ENCODE measurements around the gene CCNB2. TPM values are rescaled to one million over a fixed set of nuclear protein-coding genes. Genes with fewer than 3 reads are reported as not detected.
"Not testable (repeated sequence)": the region's sequence is repeated elsewhere in the genome, so short reads cannot be mapped to it uniquely, and the experiment has no call there.

CCNB2 gene
- total and polyA plus RNA-seq, 4 donors = 1.5 to 5.1 (median 2.2) TPM

GRCh38 chr15:59158701-59159034, 53.7 kb downstream of the CCNB2 start:
- Histone ChIP-seq H3K4me3 (no peak overlapping the region), H3K9me3 (ENCODE audit: control insufficient read depth in 4 of 4, insufficient read depth in 3 of 4, low read length in 3 of 4) (no peaks in the 10 kb centered on the region), H3K4me1 (ENCODE audit: control insufficient read depth in 5 of 5, insufficient read depth in 5 of 5, low read length in 5 of 5) (peaks cover 0 to 11% (median 0%) of the 10 kb centered on the region in 5 donors), H3K27ac (ENCODE audit: low read depth in 1 of 2, low read length in 1 of 2) (no peak overlapping the region), H3K9ac (ENCODE audit: insufficient read depth in 1 of 2, low read length in 2 of 2) (no peak overlapping the region), H3K36me3 (ENCODE audit: control insufficient read depth in 4 of 4, insufficient read depth in 4 of 4, low read length in 4 of 4) (peaks cover 0 to 24% (median 7%) of the 10 kb centered on the region in 4 donors), H3K27me3 (ENCODE audit: control insufficient read depth in 3 of 3, insufficient read depth in 3 of 3, low read length in 2 of 3) (no peaks in the 10 kb centered on the region)
- ATAC-seq (ENCODE audit: insufficient read depth, low FRiP score) (no peak), DNase-seq (peak; percentile 40 to 77 (median 63))
- WGBS, 2 donors = 71 to 77% methylated on average over 7 of the region's 7 CpGs
- no peak for TF ChIP-seq CTCF (IDR thresholded peaks at IDR 0.05; ENCODE audit: control extremely low read depth, extremely low read depth)

GRCh38 chr15:59159210-59159609, 54.3 kb downstream of the CCNB2 start:
- H3K9ac ChIP-seq (ENCODE audit: insufficient read depth in 1 of 2, low read length in 2 of 2) = no peak overlapping the region

DNA sequence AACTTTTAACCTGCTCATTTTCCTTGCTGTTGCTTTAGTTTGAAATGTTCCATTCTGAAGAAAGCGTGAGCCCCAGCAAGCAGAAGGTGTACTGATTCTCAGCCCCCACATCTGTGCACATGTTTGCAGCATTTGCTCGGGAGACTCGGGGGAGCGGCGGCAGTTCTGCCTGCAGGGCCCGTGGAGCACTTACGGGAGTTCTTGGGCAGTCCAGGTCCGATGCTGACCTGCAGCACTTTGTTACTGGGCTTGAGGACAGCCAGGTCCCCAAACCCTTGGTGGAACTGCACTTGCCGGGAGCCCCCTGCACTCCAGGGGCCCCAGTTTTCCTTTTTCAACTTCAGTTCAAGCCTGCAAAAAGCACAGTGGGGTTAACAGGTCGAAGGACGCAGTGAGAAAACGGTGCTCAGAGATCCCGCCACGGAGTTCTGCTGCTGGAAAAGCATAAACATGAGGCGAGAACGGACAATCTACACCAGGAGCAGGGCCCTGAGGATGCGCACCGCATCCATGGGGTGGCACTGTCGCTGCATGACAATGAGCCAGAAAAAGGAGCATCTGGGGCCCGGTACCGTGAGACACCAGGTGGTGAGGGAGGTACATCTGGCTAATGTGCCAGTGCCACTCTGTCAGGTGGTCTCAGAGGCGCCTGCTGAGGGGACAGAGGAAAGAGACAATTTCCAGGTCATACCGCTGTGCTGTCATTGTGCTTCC, 56.1 kb downstream of the CCNB2 start:
- Histone ChIP-seq H3K9me3 (ENCODE audit: control insufficient read depth in 4 of 4, insufficient read depth in 3 of 4, low read length in 3 of 4) (no peaks in the 10 kb centered on the region), H3K27ac (ENCODE audit: low read depth in 1 of 2, low read length in 1 of 2) (no peak overlapping the region), H3K4me1 (ENCODE audit: control insufficient read depth in 5 of 5, insufficient read depth in 5 of 5, low read length in 5 of 5) (peaks cover 0 to 11% (median 0%) of the 10 kb centered on the region in 5 donors), H3K4me3 (no peak overlapping the region), H3K36me3 (ENCODE audit: control insufficient read depth in 4 of 4, insufficient read depth in 4 of 4, low read length in 4 of 4) (peaks cover 0 to 21% (median 2%) of the 10 kb centered on the region in 4 donors), H3K27me3 (ENCODE audit: control insufficient read depth in 3 of 3, insufficient read depth in 3 of 3, low read length in 2 of 3) (no peaks in the 10 kb centered on the region), H3K9ac (ENCODE audit: insufficient read depth in 1 of 2, low read length in 2 of 2) (no peak overlapping the region)
- no peak for TF ChIP-seq CTCF (IDR thresholded peaks at IDR 0.05; ENCODE audit: control extremely low read depth, extremely low read depth)
- 85 to 93% methylated on average over 23 of the region's 23 CpGs for WGBS, 2 donors
- DNase-seq (no peak), ATAC-seq (ENCODE audit: insufficient read depth, low FRiP score) (no peak)

More at GRCh38 chr15:59159210-59159609, 54.3 kb downstream of the CCNB2 start:
- Histone ChIP-seq H3K9me3 (ENCODE audit: control insufficient read depth in 4 of 4, insufficient read depth in 3 of 4, low read length in 3 of 4) (no peaks in the 10 kb centered on the region), H3K36me3 (ENCODE audit: control insufficient read depth in 4 of 4, insufficient read depth in 4 of 4, low read length in 4 of 4) (peaks cover 0 to 24% (median 7%) of the 10 kb centered on the region in 4 donors), H3K27ac (ENCODE audit: low read depth in 1 of 2, low read length in 1 of 2) (peak overlapping the region in 1 of 2 donors; percentile 13), H3K4me3 (no peak overlapping the region), H3K27me3 (ENCODE audit: control insufficient read depth in 3 of 3, insufficient read depth in 3 of 3, low read length in 2 of 3) (no peaks in the 10 kb centered on the region), H3K4me1 (ENCODE audit: control insufficient read depth in 5 of 5, insufficient read depth in 5 of 5, low read length in 5 of 5) (peaks cover 0 to 11% (median 0%) of the 10 kb centered on the region in 5 donors)
- ATAC-seq (ENCODE audit: insufficient read depth, low FRiP score) = no peak
- no peak for DNase-seq
- no peak for TF ChIP-seq CTCF (IDR thresholded peaks at IDR 0.05; ENCODE audit: control extremely low read depth, extremely low read depth)
- 48 to 69% methylated on average over 8 to 9 of the region's 9 CpGs for WGBS, 2 donors

- H3K27ac ChIP-seq (ENCODE audit: low read depth in 1 of 2, low read length in 1 of 2); H3K9me3 ChIP-seq (ENCODE audit: control insufficient read depth in 4 of 4, insufficient read depth in 3 of 4, low read length in 3 of 4); H3K27me3 ChIP-seq (ENCODE audit: control insufficient read depth in 3 of 3, insufficient read depth in 3 of 3, low read length in 2 of 3); DNase-seq; H3K9ac ChIP-seq (ENCODE audit: insufficient read depth in 1 of 2, low read length in 2 of 2); ATAC-seq (ENCODE audit: insufficient read depth, low FRiP score); H3K4me3 ChIP-seq: not testable (repeated sequence)
- WGBS, 2 donors = 96 to 98% methylated on average over 8 of the region's 8 CpGs
- peaks cover 0 to 11% (median 0%) of the 10 kb centered on the region in 5 donors for H3K4me1 ChIP-seq (ENCODE audit: control insufficient read depth in 5 of 5, insufficient read depth in 5 of 5, low read length in 5 of 5)
- peaks cover 0 to 18% (median 2%) of the 10 kb centered on the region in 4 donors for H3K36me3 ChIP-seq (ENCODE audit: control insufficient read depth in 4 of 4, insufficient read depth in 4 of 4, low read length in 4 of 4)
Observed at GRCh38 chr15:59162080-59162479, 57.1 kb downstream of the CCNB2 start.
